HAP-1 (cell line): Measurements from ENCODE around the gene CACNA1C.

Experiments
- DNase-seq, 2 experiments: peaks; one replicate each; pipeline ENCODE4 v3.0.0-alpha.2; 2016 to 2020; ENCODE audit warnings: low spot score in 2 of 2
- H3K27me3 ChIP-seq: fragments of 250-450 bp; sonication (Bioruptor Pico); 2 replicates; pipeline ENCODE4 v1.5.1; 2020; ENCODE audit warnings: low read depth, mild to moderate bottlenecking, moderate library complexity
- H3K36me3 ChIP-seq: fragments of 250-450 bp; sonication (Bioruptor Pico); replicated peaks from 2 replicates; pipeline ENCODE4 v1.5.1; 2020; ENCODE audit warnings: mild to moderate bottlenecking
- H3K4me1 ChIP-seq: fragments of 250-450 bp; sonication (Bioruptor Pico); 2 replicates; pipeline ENCODE4 v1.5.1; 2020; ENCODE audit warnings: mild to moderate bottlenecking
- H3K4me3 ChIP-seq: fragments of 250-450 bp; sonication (Bioruptor Pico); 2 replicates; pipeline ENCODE4 v1.5.1; 2020; ENCODE audit warnings: mild to moderate bottlenecking, moderate library complexity
- H3K9me3 ChIP-seq: fragments of 250-450 bp; sonication (Bioruptor Pico); 2 replicates; pipeline ENCODE4 v1.5.1; 2020; ENCODE audit warnings: mild to moderate bottlenecking, moderate library complexity
- in situ Hi-C: fragments of 300-500 bp; cut with MboI; formaldehyde crosslinking; loops from 3 replicates; pipeline ENCODE4 v1.14.3; 2020; ENCODE audit warnings: low sequenced_read_pairs, inconsistent platforms, mixed read lengths

The CACNA1C gene

DNA sequence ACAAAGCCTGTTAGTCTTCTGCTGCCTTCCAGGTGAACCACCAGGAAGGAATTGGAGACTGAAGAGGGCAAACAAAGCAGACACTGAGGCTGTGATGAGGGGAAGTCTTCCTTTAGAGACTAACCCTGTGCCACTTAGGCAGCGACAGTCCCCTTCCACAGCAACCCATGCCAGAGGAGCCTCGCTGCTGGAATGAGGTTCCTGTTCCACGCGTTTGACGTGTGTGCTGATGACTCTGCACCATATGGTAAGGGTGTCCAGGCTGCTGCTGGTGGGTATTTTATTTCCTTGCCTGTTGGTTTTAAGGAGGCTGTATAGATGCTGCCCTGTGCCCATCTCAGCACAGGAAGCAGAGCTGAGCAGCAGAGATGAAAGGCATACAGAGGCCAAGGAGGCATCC lies 380.1 kb downstream of the CACNA1C start:
- Histone ChIP-seq H3K4me1 (no peaks in the 10 kb centered on the region), H3K9me3 (no peaks in the 10 kb centered on the region), H3K36me3 (no peaks in the 10 kb centered on the region), H3K27me3 (no peaks in the 10 kb centered on the region), H3K4me3 (no peak overlapping the region)
- no peak for DNase-seq
- in situ Hi-C loops = no loop called here

GRCh38 chr12:2435511-2435910 lies 382.7 kb downstream of the CACNA1C start:
- H3K4me3 ChIP-seq = no peak overlapping the region
- no peaks in the 10 kb centered on the region for H3K4me1 ChIP-seq
- no peak for DNase-seq
- H3K36me3 ChIP-seq = no peaks in the 10 kb centered on the region
- no peaks in the 10 kb centered on the region for H3K27me3 ChIP-seq
- no peaks in the 10 kb centered on the region for H3K9me3 ChIP-seq
- in situ Hi-C loops = no loop called here

GRCh38 chr12:2439332-2440100 lies 386.7 kb downstream of the CACNA1C start:
- DNase-seq = no peak
- no peak overlapping the region for H3K4me3 ChIP-seq
- no peaks in the 10 kb centered on the region for H3K9me3 ChIP-seq
- H3K36me3 ChIP-seq = no peaks in the 10 kb centered on the region
- no peaks in the 10 kb centered on the region for H3K27me3 ChIP-seq
- H3K4me1 ChIP-seq = no peaks in the 10 kb centered on the region
- in situ Hi-C loops = no loop called here

GRCh38 chr12:2443776-2444175 lies 391.0 kb downstream of the CACNA1C start:
- no peak for DNase-seq
- H3K4me1 ChIP-seq = no peaks in the 10 kb centered on the region
- H3K27me3 ChIP-seq = no peaks in the 10 kb centered on the region
- H3K4me3 ChIP-seq = no peak overlapping the region
- in situ Hi-C loops = no loop called here
- H3K36me3 ChIP-seq = no peaks in the 10 kb centered on the region
- no peaks in the 10 kb centered on the region for H3K9me3 ChIP-seq

DNA sequence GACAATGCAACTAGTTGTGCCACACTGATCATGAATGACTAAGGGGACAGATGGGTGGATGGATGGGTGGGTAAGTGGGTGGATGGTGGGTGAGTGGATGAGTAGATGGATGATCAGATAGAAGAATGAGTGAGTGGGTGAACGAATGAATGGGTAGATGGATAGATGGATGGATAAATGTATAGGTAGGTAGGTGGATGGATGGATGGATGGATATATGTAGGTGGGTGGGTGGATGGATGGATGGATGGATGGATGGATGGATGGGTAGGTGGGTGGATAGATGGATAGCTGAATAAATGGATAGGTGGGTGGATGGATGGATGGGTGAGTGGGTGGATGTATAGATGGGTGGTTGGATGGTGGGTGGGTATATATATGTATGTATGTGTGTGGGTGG lies 393.2 kb downstream of the CACNA1C start:
- no peaks in the 10 kb centered on the region for H3K36me3 ChIP-seq
- no peaks in the 10 kb centered on the region for H3K9me3 ChIP-seq
- in situ Hi-C loops = no loop called here
- no peak overlapping the region for H3K4me3 ChIP-seq
- H3K27me3 ChIP-seq = no peaks in the 10 kb centered on the region
- no peaks in the 10 kb centered on the region for H3K4me1 ChIP-seq
- no peak for DNase-seq

DNA sequence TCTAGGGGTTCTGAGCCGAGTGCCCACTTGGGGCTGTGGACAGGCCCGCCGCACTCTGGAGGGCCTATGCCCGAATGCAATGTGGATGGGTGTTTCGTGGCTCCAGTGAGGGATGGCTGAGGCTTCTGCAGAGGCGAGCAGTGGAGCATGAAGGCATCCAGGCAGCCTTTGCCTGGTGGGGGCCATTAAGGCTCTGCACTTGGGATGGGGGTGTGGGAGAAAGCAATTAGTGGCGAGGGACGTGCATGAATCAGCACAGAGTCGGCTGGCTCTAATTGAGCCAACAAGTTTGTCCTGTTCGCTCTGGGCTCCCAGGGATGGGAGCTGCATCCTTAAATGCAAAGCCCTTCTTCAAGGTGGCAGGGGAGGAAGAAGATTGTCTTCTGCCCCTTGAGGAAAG lies 395.1 kb downstream of the CACNA1C start:
- DNase-seq = no peak
- H3K27me3 ChIP-seq = no peaks in the 10 kb centered on the region
- in situ Hi-C loops = no loop called here
- no peaks in the 10 kb centered on the region for H3K4me1 ChIP-seq
- no peaks in the 10 kb centered on the region for H3K36me3 ChIP-seq
- H3K9me3 ChIP-seq = no peaks in the 10 kb centered on the region
- H3K4me3 ChIP-seq = no peak overlapping the region

DNA sequence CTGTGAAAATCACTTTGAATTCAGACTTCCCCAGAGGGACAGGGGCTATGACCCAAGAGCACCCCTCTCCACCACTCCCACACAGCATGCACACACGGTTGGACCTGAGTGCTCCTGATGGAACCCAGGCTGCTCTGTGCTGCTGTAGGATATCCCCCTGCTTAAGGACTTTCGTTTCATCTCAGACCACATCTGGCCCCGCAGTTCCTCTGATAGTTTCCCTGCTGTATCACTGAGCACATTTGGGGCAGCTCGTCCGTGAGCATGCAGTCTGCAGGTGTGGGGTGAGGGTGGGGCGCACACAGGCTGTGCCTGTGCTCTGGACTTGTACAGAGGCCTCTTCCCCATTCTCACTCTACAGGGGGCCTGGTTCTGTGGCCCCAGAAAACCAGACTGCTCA lies 396.8 kb downstream of the CACNA1C start:
- Histone ChIP-seq H3K9me3 (no peaks in the 10 kb centered on the region), H3K27me3 (no peaks in the 10 kb centered on the region), H3K4me1 (no peaks in the 10 kb centered on the region), H3K36me3 (no peaks in the 10 kb centered on the region), H3K4me3 (no peak overlapping the region)
- in situ Hi-C loops = no loop called here
- DNase-seq = no peak

GRCh38 chr12:2450553-2450952 lies 397.8 kb downstream of the CACNA1C start:
- DNase-seq = no peak
- no peaks in the 10 kb centered on the region for H3K9me3 ChIP-seq
- in situ Hi-C loops = no loop called here
- no peaks in the 10 kb centered on the region for H3K4me1 ChIP-seq
- no peaks in the 10 kb centered on the region for H3K36me3 ChIP-seq
- no peak overlapping the region for H3K4me3 ChIP-seq
- H3K27me3 ChIP-seq = no peaks in the 10 kb centered on the region

GRCh38 chr12:2451025-2451424 lies 398.2 kb downstream of the CACNA1C start:
- no peaks in the 10 kb centered on the region for H3K27me3 ChIP-seq
- no peak overlapping the region for H3K4me3 ChIP-seq
- no peaks in the 10 kb centered on the region for H3K36me3 ChIP-seq
- H3K9me3 ChIP-seq = no peaks in the 10 kb centered on the region
- no peak for DNase-seq
- in situ Hi-C loops = no loop called here
- H3K4me1 ChIP-seq = no peaks in the 10 kb centered on the region

DNA sequence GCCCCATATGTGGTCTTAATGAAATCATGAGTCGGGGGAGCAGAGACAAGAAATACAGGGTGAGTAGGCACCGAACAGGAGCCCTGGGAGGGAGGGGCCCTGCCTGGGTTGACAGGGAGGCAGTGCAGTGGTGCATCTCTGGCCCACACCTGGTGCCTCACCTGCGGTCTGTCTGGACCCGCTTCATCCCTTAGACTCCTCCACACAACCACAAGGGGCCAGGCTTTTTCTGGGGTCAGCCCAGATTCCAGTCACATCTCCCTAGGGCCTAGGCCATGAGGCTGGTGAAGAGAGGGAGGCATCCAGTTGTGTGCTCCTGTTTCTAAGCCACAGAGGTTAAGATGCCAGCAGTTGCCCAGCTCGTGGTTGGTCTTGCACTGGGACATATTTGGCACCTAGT lies 398.7 kb downstream of the CACNA1C start:
- no peaks in the 10 kb centered on the region for H3K4me1 ChIP-seq
- no peaks in the 10 kb centered on the region for H3K36me3 ChIP-seq
- H3K27me3 ChIP-seq = no peaks in the 10 kb centered on the region
- DNase-seq = no peak
- in situ Hi-C loops = no loop called here
- H3K9me3 ChIP-seq = no peaks in the 10 kb centered on the region
- H3K4me3 ChIP-seq = no peak overlapping the region

- H3K4me3 ChIP-seq = no peak overlapping the region
- H3K9me3 ChIP-seq = no peaks in the 10 kb centered on the region
- in situ Hi-C loops = no loop called here
- H3K36me3 ChIP-seq = no peaks in the 10 kb centered on the region
- H3K4me1 ChIP-seq = no peaks in the 10 kb centered on the region
- no peak for DNase-seq
- no peaks in the 10 kb centered on the region for H3K27me3 ChIP-seq
Observed at GRCh38 chr12:2453076-2453760, 400.4 kb downstream of the CACNA1C start.

GRCh38 chr12:2453761-2454090 lies 400.9 kb downstream of the CACNA1C start:
- no peak for DNase-seq
- H3K4me1 ChIP-seq = no peaks in the 10 kb centered on the region
- H3K27me3 ChIP-seq = no peaks in the 10 kb centered on the region
- H3K36me3 ChIP-seq = no peaks in the 10 kb centered on the region
- in situ Hi-C loops = no loop called here
- H3K4me3 ChIP-seq = no peak overlapping the region
- H3K9me3 ChIP-seq = no peaks in the 10 kb centered on the region

GRCh38 chr12:2454601-2455177 lies 401.9 kb downstream of the CACNA1C start:
- in situ Hi-C loops = no loop called here
- Histone ChIP-seq H3K4me1 (no peaks in the 10 kb centered on the region), H3K4me3 (no peak overlapping the region), H3K9me3 (no peaks in the 10 kb centered on the region), H3K36me3 (no peaks in the 10 kb centered on the region), H3K27me3 (no peaks in the 10 kb centered on the region)
- DNase-seq = no peak

GRCh38 chr12:2455410-2455809 lies 402.6 kb downstream of the CACNA1C start:
- no peaks in the 10 kb centered on the region for H3K27me3 ChIP-seq
- no peak for DNase-seq
- H3K9me3 ChIP-seq = no peaks in the 10 kb centered on the region
- H3K4me1 ChIP-seq = no peaks in the 10 kb centered on the region
- H3K4me3 ChIP-seq = no peak overlapping the region
- no peaks in the 10 kb centered on the region for H3K36me3 ChIP-seq
- in situ Hi-C loops = no loop called here
